GM12872 (cell line): ENCODE measurements around the gene NEK2.

ENCODE experiments used
- CTCF ChIP-seq: IDR thresholded peaks from 3 replicates; pipeline ENCODE4 v1.5.1; 2011; ENCODE audit warnings: low read depth, mild to moderate bottlenecking, low read length, moderate library complexity; ENCODE audit not compliant: insufficient read depth

Gene NEK2

GRCh38 chr1:211675230-211676105 is at the start of gene NEK2:
NEK2 (minus strand) TSS chr1:211675621; CDS start chr1:211675479, 142 bp downstream.
- peak; percentile 23; the same call in 1 of the 3 replicates for TF ChIP-seq CTCF

DNA sequence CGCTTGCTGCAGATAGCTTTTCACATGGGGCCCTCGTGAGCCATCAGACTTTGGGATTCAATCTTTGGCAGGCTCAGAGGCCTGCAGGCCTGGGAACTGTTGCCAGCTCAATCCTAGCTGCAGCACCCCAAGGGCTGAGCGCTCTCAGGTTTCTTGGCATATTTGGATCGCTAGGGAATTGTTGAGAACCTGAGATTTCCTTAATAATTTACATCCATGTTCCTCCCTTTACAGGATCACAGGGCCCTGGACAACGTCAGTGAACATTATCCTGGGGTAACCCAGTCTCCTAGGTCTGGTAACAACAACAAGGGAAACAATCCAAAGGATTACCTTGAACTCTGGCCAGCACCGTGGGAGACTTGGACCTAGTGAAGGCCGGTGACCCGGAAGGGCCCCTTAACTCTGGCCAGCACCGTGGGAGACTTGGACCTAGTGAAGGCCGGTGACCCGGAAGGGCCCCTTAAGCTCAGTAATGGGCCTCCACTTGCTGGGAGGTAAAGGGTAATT is 49.3 kb upstream of the NEK2 start:
- no peak for TF ChIP-seq CTCF

- TF ChIP-seq CTCF, result no peak
Observed at GRCh38 chr1:211723273-211723672, 47.9 kb upstream of the NEK2 start.

- TF ChIP-seq CTCF, result no peak
Observed at GRCh38 chr1:211722277-211723175, 47.1 kb upstream of the NEK2 start.

- no peak for TF ChIP-seq CTCF
Observed at GRCh38 chr1:211715971-211716370, 40.5 kb upstream of the NEK2 start.

GRCh38 chr1:211714154-211714553 is 38.7 kb upstream of the NEK2 start:
- no peak for TF ChIP-seq CTCF

DNA sequence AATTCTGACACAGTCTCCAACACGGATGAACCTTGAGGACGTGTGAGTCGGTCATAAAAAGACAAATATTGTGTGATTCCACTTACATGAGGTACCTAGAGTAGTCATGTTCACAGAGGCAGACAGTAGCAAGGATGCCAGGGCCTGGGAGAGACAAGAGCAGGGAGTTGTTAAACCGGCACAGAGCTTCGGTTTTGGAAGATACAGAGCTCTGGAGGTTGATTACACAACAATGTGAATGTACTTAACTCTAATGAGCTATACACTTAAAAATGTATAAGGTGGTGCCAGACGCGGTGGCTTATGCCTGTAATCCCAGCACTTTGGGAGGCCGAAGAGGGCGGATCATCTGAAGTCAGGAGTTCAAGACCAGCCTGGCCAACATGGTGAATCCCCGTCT is 37.8 kb upstream of the NEK2 start:
- no peak for TF ChIP-seq CTCF
